Measurements from ENCODE around the gene PTPRK. TPM values are rescaled to one million over a fixed set of nuclear protein-coding genes. Genes with fewer than 3 reads are reported as not detected.

Gene PTPRK
- total RNA-seq, 1 donor from 2014 or later: 48.4 TPM

GRCh38 chr6:128127650-128128049, 392.7 kb downstream of the PTPRK start:
- FAIRE-seq (no peak), DNase-seq (ENCODE audit: low read depth) (no peak)
- no peak overlapping the region for H3K4me3 ChIP-seq (ENCODE audit: low read depth, low read length)
- TF ChIP-seq CTCF (IDR thresholded peaks at IDR 0.05; ENCODE audit: insufficient read depth, low read length, severe bottlenecking): no peak
- no peaks in the 10 kb centered on the region for H3K36me3 ChIP-seq (ENCODE audit: control insufficient read depth, insufficient read depth, low read length)
- H3K27me3 ChIP-seq (ENCODE audit: control insufficient read depth, insufficient read depth, low read length): no peaks in the 10 kb centered on the region

- DNase-seq (ENCODE audit: low read depth) (peak; percentile 25), FAIRE-seq (no peak)
- Histone ChIP-seq H3K27me3 (ENCODE audit: control insufficient read depth, insufficient read depth, low read length) (no peaks in the 10 kb centered on the region), H3K4me3 (ENCODE audit: low read depth, low read length) (no peak overlapping the region), H3K36me3 (ENCODE audit: control insufficient read depth, insufficient read depth, low read length) (no peaks in the 10 kb centered on the region)
- no peak for TF ChIP-seq CTCF (IDR thresholded peaks at IDR 0.05; ENCODE audit: insufficient read depth, low read length, severe bottlenecking)
Observed at GRCh38 chr6:128124713-128125112, 395.7 kb downstream of the PTPRK start.

- Histone ChIP-seq H3K27me3 (ENCODE audit: control insufficient read depth, insufficient read depth, low read length) (no peaks in the 10 kb centered on the region), H3K36me3 (ENCODE audit: control insufficient read depth, insufficient read depth, low read length) (no peaks in the 10 kb centered on the region), H3K4me3 (ENCODE audit: low read depth, low read length) (no peak overlapping the region)
- TF ChIP-seq CTCF (IDR thresholded peaks at IDR 0.05; ENCODE audit: insufficient read depth, low read length, severe bottlenecking): no peak
- no peak for FAIRE-seq
- DNase-seq (ENCODE audit: low read depth): no peak
Observed at GRCh38 chr6:128121610-128122009, 398.8 kb downstream of the PTPRK start.

- no peak for FAIRE-seq
- Histone ChIP-seq H3K36me3 (ENCODE audit: control insufficient read depth, insufficient read depth, low read length) (no peaks in the 10 kb centered on the region), H3K4me3 (ENCODE audit: low read depth, low read length) (no peak overlapping the region), H3K27me3 (ENCODE audit: control insufficient read depth, insufficient read depth, low read length) (no peaks in the 10 kb centered on the region)
- DNase-seq (ENCODE audit: low read depth): no peak
- TF ChIP-seq CTCF (IDR thresholded peaks at IDR 0.05; ENCODE audit: insufficient read depth, low read length, severe bottlenecking): no peak
Observed at GRCh38 chr6:128121190-128121589, 399.2 kb downstream of the PTPRK start.

- TF ChIP-seq CTCF (IDR thresholded peaks at IDR 0.05; ENCODE audit: insufficient read depth, low read length, severe bottlenecking): no peak
- DNase-seq (ENCODE audit: low read depth): no peak
- FAIRE-seq: no peak
- Histone ChIP-seq H3K36me3 (ENCODE audit: control insufficient read depth, insufficient read depth, low read length) (no peaks in the 10 kb centered on the region), H3K4me3 (ENCODE audit: low read depth, low read length) (no peak overlapping the region), H3K27me3 (ENCODE audit: control insufficient read depth, insufficient read depth, low read length) (no peaks in the 10 kb centered on the region)
Observed at GRCh38 chr6:128118401-128118800, 402.0 kb downstream of the PTPRK start.

GRCh38 chr6:128117916-128118315, 402.5 kb downstream of the PTPRK start:
- no peaks in the 10 kb centered on the region for H3K36me3 ChIP-seq (ENCODE audit: control insufficient read depth, insufficient read depth, low read length)
- no peak for DNase-seq (ENCODE audit: low read depth)
- TF ChIP-seq CTCF (IDR thresholded peaks at IDR 0.05; ENCODE audit: insufficient read depth, low read length, severe bottlenecking): no peak
- FAIRE-seq: peak; percentile 40
- no peaks in the 10 kb centered on the region for H3K27me3 ChIP-seq (ENCODE audit: control insufficient read depth, insufficient read depth, low read length)
- no peak overlapping the region for H3K4me3 ChIP-seq (ENCODE audit: low read depth, low read length)

Measured in bronchial epithelial cell (primary cell).